ENCODE results near the gene ATCAY. TPM values are rescaled to one million over a fixed set of nuclear protein-coding genes. Genes with fewer than 3 reads are reported as not detected.
"Not testable (repeated sequence)": the region's sequence is repeated elsewhere in the genome, so short reads cannot be mapped to it uniquely, and the experiment has no call there.

The ATCAY gene
- total and polyA plus RNA-seq, 4 experiments from 2014 or later = not detected

DNA sequence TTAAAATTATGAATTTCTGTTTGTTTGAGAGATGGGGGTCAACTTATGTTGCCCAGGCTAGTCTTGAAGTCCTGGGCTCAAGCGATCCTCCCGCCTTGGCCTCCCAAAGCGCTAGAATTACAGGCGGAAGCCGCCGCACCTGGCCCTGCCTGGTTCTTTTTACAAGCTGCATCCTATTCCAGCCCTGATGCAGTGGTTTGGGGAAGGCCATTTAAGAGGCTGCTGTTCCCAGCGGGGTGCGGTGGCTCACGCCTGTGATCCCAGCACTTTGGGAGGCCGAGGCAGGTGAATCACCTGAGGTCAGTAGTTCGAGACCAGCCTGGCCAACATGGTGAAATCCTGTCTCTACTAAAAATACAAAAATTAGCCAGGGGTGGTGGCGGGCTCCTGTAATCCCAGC is 87.5 kb downstream of the ATCAY start:
- H3K4me3 ChIP-seq (ENCODE audit: low read length in 2 of 2); H3K4me3 Mint-ChIP-seq: not testable (repeated sequence)
- CTCF ChIA-PET (ENCODE audit: partially characterized antibody) = interaction anchor here (1.8 to 2.0 kb wide), 2 partner anchors 18 to 20 kb away, joined by 3 to 16 read pairs; partner anchors contain the start of gene EEF2

DNA sequence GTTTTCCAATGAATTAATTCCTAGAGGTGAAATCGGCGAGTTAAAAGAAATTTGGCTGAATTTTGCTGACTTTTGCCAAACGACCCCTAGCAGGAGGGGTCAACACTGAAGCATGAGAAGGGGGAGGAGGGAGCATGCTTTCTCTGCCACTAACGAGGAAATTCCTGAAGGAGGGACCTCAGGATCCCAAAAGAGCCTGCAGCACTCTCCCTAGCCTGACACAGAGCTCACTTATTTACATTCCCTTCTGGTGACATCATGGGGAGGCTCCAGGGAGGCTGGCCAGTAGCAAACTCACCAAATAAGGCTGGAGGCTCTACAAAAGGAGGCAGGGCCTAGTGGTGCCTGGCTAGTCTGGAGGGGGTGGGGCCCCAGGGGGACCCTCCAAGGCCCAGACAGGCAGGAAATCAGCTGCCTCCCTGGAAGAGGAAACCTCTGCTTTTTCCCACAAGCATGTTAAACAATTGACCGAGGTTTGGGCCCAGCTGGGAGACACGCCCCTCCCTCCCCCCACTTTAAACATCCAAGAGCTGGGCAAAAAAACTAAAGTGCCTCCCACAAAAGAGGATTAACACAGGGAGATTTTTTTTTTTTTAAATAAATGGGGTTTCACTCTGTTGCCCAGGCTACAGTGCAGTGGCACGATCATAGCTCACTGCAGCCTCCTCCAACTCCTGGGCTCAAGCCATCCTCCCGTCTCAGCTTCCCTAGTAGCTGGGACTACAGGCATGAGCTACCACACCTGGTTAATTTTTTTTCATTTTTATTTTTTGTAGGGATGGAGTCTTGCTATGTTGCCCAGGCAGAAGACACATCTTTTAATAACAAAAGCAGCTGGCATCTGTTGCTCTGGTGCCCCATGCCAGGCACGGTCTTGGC is 88.3 kb downstream of the ATCAY start:
- Mint-ChIP-seq H3K9me3 (no peaks in the 10 kb centered on the region), H3K4me3 (peak overlapping the region in 7 of 8 donors; percentile 38 to 92 (median 70)), H3K36me3 (peaks cover 0 to 34% of the 10 kb centered on the region in 2 donors), H3K27ac (peak overlapping the region in 4 of 7 donors; percentile 17 to 93 (median 34)), H3K4me1 (peaks cover 11 to 35% (median 27%) of the 10 kb centered on the region in 4 donors), H3K27me3 (no peaks in the 10 kb centered on the region)
- Histone ChIP-seq H3K36me3 (ENCODE audit: insufficient read depth, low read length) (peaks cover 20% of the 10 kb centered on the region), H3K4me1 (ENCODE audit: insufficient read depth, low read length) (peaks cover 25% of the 10 kb centered on the region), H3K27me3 (ENCODE audit: insufficient read depth, low read length) (no peaks in the 10 kb centered on the region), H3K9me3 (ENCODE audit: control insufficient read depth in 1 of 2, low read length in 2 of 2) (no peaks in the 10 kb centered on the region), H3K4me3 (ENCODE audit: low read length in 2 of 2) (no peak overlapping the region), H3K27ac (ENCODE audit: low read depth, low read length) (no peak overlapping the region)
- POLR2A ChIA-PET (ENCODE audit: partially characterized antibody) = interaction anchor here (0.5 to 6.2 kb wide), 4 partner anchors 9 to 74 kb away, joined by 3 to 106 read pairs (median 4); partner anchors contain the start of gene EEF2
- CTCF ChIA-PET (ENCODE audit: partially characterized antibody) = interaction anchor here (0.9 to 2.0 kb wide), 3 partner anchors 17 to 171 kb away, joined by 3 to 16 read pairs (median 4); partner anchors contain the start of gene EEF2
- intact Hi-C loops (cut with micrococcal nuclease) = no loop called here
- no peak for DNase-seq

More for the DNA sequence above, 87.5 kb downstream of the ATCAY start:
- peaks cover 25% of the 10 kb centered on the region for H3K4me1 ChIP-seq (ENCODE audit: insufficient read depth, low read length)
- Mint-ChIP-seq H3K4me1 (peaks cover 11 to 35% (median 27%) of the 10 kb centered on the region in 4 donors), H3K36me3 (peaks cover 3 to 38% of the 10 kb centered on the region in 2 donors), H3K27ac (peak overlapping the region in 1 of 7 donors; percentile 43)
- DNase-seq; intact Hi-C loops (cut with micrococcal nuclease); H3K27ac ChIP-seq (ENCODE audit: low read depth, low read length); H3K9me3 ChIP-seq (ENCODE audit: control insufficient read depth in 1 of 2, low read length in 2 of 2); H3K27me3 Mint-ChIP-seq; H3K27me3 ChIP-seq (ENCODE audit: insufficient read depth, low read length); H3K9me3 Mint-ChIP-seq: not testable (repeated sequence)
- POLR2A ChIA-PET (ENCODE audit: partially characterized antibody) = interaction anchor here (1.6 to 6.2 kb wide), 2 partner anchors 10 to 15 kb away, joined by 4 to 106 read pairs; partner anchors contain the start of gene EEF2
- peaks cover 27% of the 10 kb centered on the region for H3K36me3 ChIP-seq (ENCODE audit: insufficient read depth, low read length)

DNA sequence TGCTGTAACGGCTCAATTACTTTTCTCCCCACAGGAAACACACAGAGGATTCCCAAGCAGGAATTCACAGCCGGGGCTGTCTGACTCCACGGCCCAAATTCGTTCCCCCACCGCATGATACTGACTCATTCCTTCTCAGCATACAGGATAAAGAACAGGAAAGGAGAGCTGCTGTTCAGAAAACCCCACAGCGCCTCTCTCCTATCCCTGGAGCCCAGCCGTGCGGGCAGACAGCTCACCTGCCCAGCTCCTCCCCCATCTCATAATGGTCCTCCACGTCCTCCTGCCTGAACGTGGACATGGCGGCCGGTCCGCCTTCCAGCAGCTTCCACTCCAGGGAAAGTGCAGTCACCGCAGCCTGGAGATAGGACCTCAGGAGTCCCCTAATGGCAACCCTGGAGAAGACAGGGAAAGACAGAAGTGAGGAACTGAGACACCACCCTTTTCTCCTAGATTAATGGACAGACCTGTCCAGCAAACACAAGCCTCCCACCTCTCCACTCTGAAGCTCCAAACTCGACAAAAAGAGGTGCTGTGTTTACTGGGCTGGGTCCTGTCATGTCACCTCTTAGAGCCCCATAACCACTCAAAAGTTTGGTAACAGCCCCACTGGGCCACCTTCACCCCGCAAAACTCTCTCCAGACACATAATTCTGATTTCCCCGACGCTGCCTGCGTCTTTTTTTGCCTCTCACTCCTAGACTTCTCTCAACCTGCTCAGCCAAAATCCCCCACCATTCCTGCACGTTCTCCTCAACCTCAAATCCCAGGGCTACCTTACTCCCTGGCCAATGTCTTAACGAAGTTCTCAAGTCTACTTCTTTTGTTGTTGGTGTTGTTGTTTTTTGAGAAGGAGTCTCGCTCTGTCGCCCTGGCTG is 89.2 kb downstream of the ATCAY start:
- intact Hi-C loops (cut with micrococcal nuclease) = loop anchor here (2.0 kb wide), 1 partner anchor 207 kb away; the partner anchor contains the start of gene MRPL54
- ChIA-PET CTCF (ENCODE audit: partially characterized antibody) (interaction anchor here (0.9 to 2.0 kb wide), 3 partner anchors 16 to 171 kb away, joined by 3 to 16 read pairs (median 4); partner anchors contain the start of gene EEF2), POLR2A (ENCODE audit: partially characterized antibody) (interaction anchor here (0.5 to 6.2 kb wide), 5 partner anchors 9 to 75 kb away, joined by 3 to 106 read pairs (median 4); partner anchors contain the start of gene EEF2)
- H3K4me1 ChIP-seq (ENCODE audit: insufficient read depth, low read length) = peaks cover 25% of the 10 kb centered on the region
- Mint-ChIP-seq H3K27ac (peak overlapping the region; percentile 84 to 94 (median 92)), H3K4me1 (peaks cover 11 to 35% (median 27%) of the 10 kb centered on the region in 4 donors), H3K4me3 (peak overlapping the region; percentile 87 to 92 (median 91)), H3K36me3 (peaks cover 0 to 31% of the 10 kb centered on the region in 2 donors), H3K27me3 (no peaks in the 10 kb centered on the region), H3K9me3 (no peaks in the 10 kb centered on the region)
- DNase-seq = no peak
- H3K4me3 ChIP-seq (ENCODE audit: low read length in 2 of 2) = peak overlapping the region; percentile 74 to 78
- H3K27me3 ChIP-seq (ENCODE audit: insufficient read depth, low read length) = no peaks in the 10 kb centered on the region
- H3K27ac ChIP-seq (ENCODE audit: low read depth, low read length) = peak overlapping the region; percentile 86
- no peaks in the 10 kb centered on the region for H3K9me3 ChIP-seq (ENCODE audit: control insufficient read depth in 1 of 2, low read length in 2 of 2)
- peaks cover 15% of the 10 kb centered on the region for H3K36me3 ChIP-seq (ENCODE audit: insufficient read depth, low read length)

DNA sequence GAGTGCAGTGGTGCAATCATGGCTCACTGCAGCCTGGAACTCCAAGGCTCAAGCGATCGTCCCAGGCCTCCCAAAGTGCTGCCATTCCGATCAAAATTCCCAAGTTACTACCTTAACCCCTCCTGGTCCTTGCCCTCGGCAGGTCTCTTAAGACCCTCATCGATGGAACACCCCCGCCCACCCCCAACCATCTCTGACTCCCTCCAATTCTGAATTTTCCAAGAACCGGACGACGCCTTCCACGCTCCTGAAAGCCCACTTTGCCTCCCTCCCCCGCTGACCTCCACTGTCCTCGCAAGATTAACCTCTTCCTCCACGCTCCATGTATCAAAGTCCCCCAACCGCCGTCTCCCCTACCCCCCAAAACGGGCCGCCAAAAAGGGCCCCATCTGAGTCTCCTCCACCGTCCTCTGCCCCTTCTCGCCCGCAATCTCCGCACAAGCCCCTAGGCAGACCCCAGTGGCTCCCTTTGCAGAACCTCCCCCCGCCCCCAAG is 89.9 kb downstream of the ATCAY start:
- no peaks in the 10 kb centered on the region for H3K9me3 Mint-ChIP-seq
- ChIA-PET CTCF (ENCODE audit: partially characterized antibody) (interaction anchor here (0.5 to 2.1 kb wide), 4 partner anchors 11 to 42 kb away, joined by 3 to 12 read pairs (median 6); partner anchors contain the start of gene EEF2), POLR2A (ENCODE audit: partially characterized antibody) (interaction anchor here (1.0 to 6.2 kb wide), 6 partner anchors 8 to 208 kb away, joined by 3 to 106 read pairs (median 4); partner anchors contain the start of genes EEF2, MRPL54 and PIAS4)
- no peaks in the 10 kb centered on the region for H3K27me3 Mint-ChIP-seq
- intact Hi-C loops (cut with micrococcal nuclease) = loop anchor here (2.0 kb wide), 1 partner anchor 208 kb away; the partner anchor contains the start of gene MRPL54
- H3K4me3 Mint-ChIP-seq = peak overlapping the region; percentile 87 to 92 (median 91)
- H3K9me3 ChIP-seq (ENCODE audit: control insufficient read depth in 1 of 2, low read length in 2 of 2) = no peaks in the 10 kb centered on the region
- H3K36me3 Mint-ChIP-seq = peaks cover 0 to 26% of the 10 kb centered on the region in 2 donors
- no peaks in the 10 kb centered on the region for H3K27me3 ChIP-seq (ENCODE audit: insufficient read depth, low read length)
- peaks cover 25% of the 10 kb centered on the region for H3K4me1 ChIP-seq (ENCODE audit: insufficient read depth, low read length)
- peak overlapping the region; percentile 86 for H3K27ac ChIP-seq (ENCODE audit: low read depth, low read length)
- H3K4me3 ChIP-seq (ENCODE audit: low read length in 2 of 2) = peak overlapping the region; percentile 74 to 78
- H3K27ac Mint-ChIP-seq = peak overlapping the region; percentile 84 to 94 (median 92)
- peaks cover 19% of the 10 kb centered on the region for H3K36me3 ChIP-seq (ENCODE audit: insufficient read depth, low read length)
- peaks cover 11 to 34% (median 26%) of the 10 kb centered on the region in 4 donors for H3K4me1 Mint-ChIP-seq
- no peak for DNase-seq

DNA sequence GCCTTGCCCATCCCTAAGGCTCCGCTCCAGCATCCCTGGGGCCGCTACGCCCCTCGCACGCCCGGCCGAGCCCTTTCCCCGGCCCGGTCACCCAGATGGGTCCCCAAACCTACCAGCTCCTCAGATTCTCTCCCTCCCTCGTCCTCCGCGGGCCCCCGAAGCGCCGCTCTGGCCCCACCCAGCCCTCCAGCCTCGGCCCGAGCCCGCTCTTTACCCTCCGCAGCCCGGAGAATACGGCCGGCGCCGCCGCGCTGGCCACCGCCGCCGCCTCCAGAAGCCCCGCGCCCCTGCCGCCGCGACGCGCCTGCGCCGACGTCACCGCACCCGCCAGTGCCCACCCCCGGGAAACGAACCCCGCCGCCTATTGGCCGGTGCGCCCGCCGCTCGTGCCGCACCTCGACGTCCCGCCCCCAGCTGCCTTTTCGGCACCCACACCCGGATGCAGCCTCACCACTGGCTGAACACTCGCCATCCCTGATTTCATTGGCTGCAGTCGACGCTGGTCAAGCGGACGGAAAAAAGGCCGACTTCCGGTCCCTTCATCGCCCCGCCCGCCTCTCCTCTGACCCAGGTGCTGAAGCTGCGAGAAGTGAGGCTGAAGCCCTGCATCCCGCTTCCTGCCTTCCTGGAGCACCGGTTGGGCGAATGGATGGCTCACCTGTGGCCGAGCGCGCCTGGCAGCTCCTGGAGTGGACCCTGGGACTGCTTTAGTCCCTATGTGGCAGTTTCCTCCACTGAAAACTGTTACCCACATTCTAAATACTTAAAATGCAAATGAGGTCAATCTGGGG is 90.5 kb downstream of the ATCAY start, which contains the start of gene DAPK3:
TSS of gene DAPK3 (minus strand) at position 292 of the 791 bp plus-strand sequence. CDS start 1,364 bp downstream, outside the sequence.
- Mint-ChIP-seq H3K4me3 (peak within 1 kb of the TSS; percentile 87 to 92 (median 91)), H3K27me3 (no peaks in the 10 kb centered on the region), H3K4me1 (peaks cover 11 to 34% (median 25%) of the 10 kb centered on the region in 4 donors), H3K9me3 (peaks cover 0 to 3% (median 0%) of the 10 kb centered on the region in 8 donors), H3K27ac (peak within 1 kb of the TSS; percentile 90 to 94 (median 92)), H3K36me3 (peaks cover 0 to 29% of the 10 kb centered on the region in 2 donors)
- Histone ChIP-seq H3K4me1 (ENCODE audit: insufficient read depth, low read length) (peaks cover 25% of the 10 kb centered on the region), H3K27me3 (ENCODE audit: insufficient read depth, low read length) (no peaks in the 10 kb centered on the region), H3K9me3 (ENCODE audit: control insufficient read depth in 1 of 2, low read length in 2 of 2) (no peaks in the 10 kb centered on the region), H3K36me3 (ENCODE audit: insufficient read depth, low read length) (peaks cover 22% of the 10 kb centered on the region), H3K4me3 (ENCODE audit: low read length in 2 of 2) (peak within 1 kb of the TSS; percentile 74 to 78), H3K27ac (ENCODE audit: low read depth, low read length) (peak within 1 kb of the TSS; percentile 86)
- DNase-seq = peak; percentile 85 to 87 (median 85)
- intact Hi-C loops (cut with micrococcal nuclease) = loop anchor here (1.0 to 2.0 kb wide), 3 partner anchors 14 to 208 kb away; partner anchors contain the start of genes EEF2, MRPL54 and PIAS4
- POLR2A ChIA-PET (ENCODE audit: partially characterized antibody) = interaction anchor here (1.0 to 6.2 kb wide), 7 partner anchors 8 to 208 kb away, joined by 3 to 106 read pairs (median 4); partner anchors contain the start of genes EEF2, MRPL54 and PIAS4
- CTCF ChIA-PET (ENCODE audit: partially characterized antibody) = interaction anchor here (0.5 to 2.1 kb wide), 5 partner anchors 11 to 42 kb away, joined by 3 to 12 read pairs (median 4); partner anchors contain the start of gene EEF2

Measured in CD4-positive, alpha-beta memory T cell (primary cell).